NCI-H82 (cell line): ENCODE results near the gene HS1BP3.
A peak's percentile ranks its signal among the peaks of the same experiment; 100 is the strongest.

Source experiments
- DNase-seq: peaks from one replicate; lab custom pipeline; 2025; lab: John Stamatoyannopoulos, UW

The HS1BP3 gene

GRCh38 chr2:20599861-20600461, 50.9 kb downstream of the HS1BP3 start:
- DNase-seq = peak; percentile 72

- DNase-seq = no peak
These were observed 51.8 kb downstream of the HS1BP3 start for GRCh38 chr2:20599001-20599600.

- DNase-seq = no peak
These were observed 53.1 kb downstream of the HS1BP3 start for GRCh38 chr2:20597860-20598183.

- DNase-seq = peak; percentile 32
These were observed 53.7 kb downstream of the HS1BP3 start for GRCh38 chr2:20596973-20597859.

GRCh38 chr2:20596193-20596972, 54.5 kb downstream of the HS1BP3 start:
- peak; percentile 95 for DNase-seq

GRCh38 chr2:20595439-20596192, 55.3 kb downstream of the HS1BP3 start:
- no peak for DNase-seq

- no peak for DNase-seq
These were observed 55.9 kb downstream of the HS1BP3 start for GRCh38 chr2:20594957-20595356.

GRCh38 chr2:20594048-20594750, 56.7 kb downstream of the HS1BP3 start:
- no peak for DNase-seq

- no peak for DNase-seq
These were observed 57.5 kb downstream of the HS1BP3 start for GRCh38 chr2:20593072-20594034.

GRCh38 chr2:20592106-20593071, 58.5 kb downstream of the HS1BP3 start:
- no peak for DNase-seq

- no peak for DNase-seq
These were observed 60.0 kb downstream of the HS1BP3 start for GRCh38 chr2:20590704-20591515.

GRCh38 chr2:20589975-20590703, 60.8 kb downstream of the HS1BP3 start:
- no peak for DNase-seq

GRCh38 chr2:20588918-20589871, 61.7 kb downstream of the HS1BP3 start:
- DNase-seq = no peak

GRCh38 chr2:20585710-20586594, 64.9 kb downstream of the HS1BP3 start:
- no peak for DNase-seq

- DNase-seq = no peak
These were observed 65.6 kb downstream of the HS1BP3 start for GRCh38 chr2:20585359-20585709.
